BE2C (cell line): Measurements from ENCODE around the gene PPP1CA.

Experiments used
- DNase-seq: peaks from one replicate; pipeline ENCODE4 v3.0.0-alpha.2; 2020
- H3K27me3 ChIP-seq: fragments of 250-450 bp; sonication (Bioruptor Pico); 2 replicates; pipeline ENCODE4 v1.5.1; 2020; ENCODE audit warnings: mild to moderate bottlenecking
- H3K36me3 ChIP-seq: fragments of 250-450 bp; sonication (Bioruptor Pico); 2 replicates; pipeline ENCODE4 v1.5.1; 2020; ENCODE audit warnings: mild to moderate bottlenecking
- H3K4me1 ChIP-seq: fragments of 250-450 bp; sonication (Bioruptor Pico); 2 replicates; pipeline ENCODE4 v1.5.1; 2020
- H3K4me3 ChIP-seq: 2 replicates; pipeline ENCODE4 v1.5.1; 2011; ENCODE audit warnings: low read depth, low read length
- H3K9me3 ChIP-seq: fragments of 250-450 bp; sonication (Bioruptor Pico); 2 replicates; pipeline ENCODE4 v1.5.1; 2020
- TF ChIP-seq, protein P1 (sequence below): IDR thresholded peaks from 2 replicates; pipeline ENCODE4 v1.5.1; 2012; ENCODE audit warnings: mild to moderate bottlenecking, low read depth, low read length

The PPP1CA gene

DNA sequence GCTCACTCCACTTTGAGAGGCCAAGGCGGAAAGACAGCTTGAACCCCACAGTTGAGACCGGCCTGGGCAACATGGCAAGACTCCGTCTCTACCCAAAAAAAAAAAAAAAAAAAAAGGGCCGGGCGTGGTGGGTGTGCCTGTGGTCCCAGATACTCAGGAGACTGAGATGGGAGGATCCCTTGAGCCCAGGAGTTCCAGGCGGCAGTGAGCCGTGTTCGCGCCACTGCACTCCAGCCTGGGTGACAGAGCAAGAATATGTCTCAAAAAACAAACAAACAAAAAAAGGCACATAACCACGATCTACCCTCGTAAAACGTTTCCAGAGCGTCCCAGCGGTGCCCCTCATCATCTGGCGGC, 10.7 kb downstream of the PPP1CA start:
- no peaks in the 10 kb centered on the region for H3K4me1 ChIP-seq
- H3K27me3 ChIP-seq, result no peaks in the 10 kb centered on the region
- no peaks in the 10 kb centered on the region for H3K9me3 ChIP-seq
- peak overlapping the region; percentile 85 for H3K4me3 ChIP-seq
- H3K36me3 ChIP-seq, result peaks cover 17% of the 10 kb centered on the region; the same call in 1 of the 2 replicates
- no peak for DNase-seq
- TF ChIP-seq, protein P1, sequence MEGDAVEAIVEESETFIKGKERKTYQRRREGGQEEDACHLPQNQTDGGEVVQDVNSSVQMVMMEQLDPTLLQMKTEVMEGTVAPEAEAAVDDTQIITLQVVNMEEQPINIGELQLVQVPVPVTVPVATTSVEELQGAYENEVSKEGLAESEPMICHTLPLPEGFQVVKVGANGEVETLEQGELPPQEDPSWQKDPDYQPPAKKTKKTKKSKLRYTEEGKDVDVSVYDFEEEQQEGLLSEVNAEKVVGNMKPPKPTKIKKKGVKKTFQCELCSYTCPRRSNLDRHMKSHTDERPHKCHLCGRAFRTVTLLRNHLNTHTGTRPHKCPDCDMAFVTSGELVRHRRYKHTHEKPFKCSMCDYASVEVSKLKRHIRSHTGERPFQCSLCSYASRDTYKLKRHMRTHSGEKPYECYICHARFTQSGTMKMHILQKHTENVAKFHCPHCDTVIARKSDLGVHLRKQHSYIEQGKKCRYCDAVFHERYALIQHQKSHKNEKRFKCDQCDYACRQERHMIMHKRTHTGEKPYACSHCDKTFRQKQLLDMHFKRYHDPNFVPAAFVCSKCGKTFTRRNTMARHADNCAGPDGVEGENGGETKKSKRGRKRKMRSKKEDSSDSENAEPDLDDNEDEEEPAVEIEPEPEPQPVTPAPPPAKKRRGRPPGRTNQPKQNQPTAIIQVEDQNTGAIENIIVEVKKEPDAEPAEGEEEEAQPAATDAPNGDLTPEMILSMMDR, result no peak

DNA sequence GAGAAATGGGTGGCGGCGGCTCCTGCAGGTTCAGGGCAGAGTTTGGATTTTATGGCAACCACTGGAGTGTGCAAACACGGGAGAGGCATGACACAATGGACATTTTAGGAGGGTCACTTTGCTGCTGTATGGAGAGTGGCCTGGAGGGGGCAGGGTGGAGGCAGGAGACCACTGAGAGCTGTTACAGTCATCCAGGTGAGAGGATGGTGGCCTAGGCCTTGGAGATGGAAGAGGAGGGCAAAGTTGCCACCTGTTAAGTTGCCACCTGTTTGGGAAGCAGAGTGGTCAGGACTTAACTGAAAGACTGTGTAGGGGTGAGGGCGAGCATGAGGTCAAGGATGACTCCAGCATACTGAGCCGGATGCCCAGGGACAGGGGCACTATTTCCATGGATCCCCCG, 12.2 kb downstream of the PPP1CA start:
- Histone ChIP-seq H3K36me3 (peaks cover 11% of the 10 kb centered on the region; the same call in 1 of the 2 replicates), H3K27me3 (no peaks in the 10 kb centered on the region), H3K9me3 (no peaks in the 10 kb centered on the region), H3K4me1 (no peaks in the 10 kb centered on the region), H3K4me3 (no peak overlapping the region)
- DNase-seq, result peak; percentile 75
- TF ChIP-seq, protein P1, result peak; percentile 82

DNA sequence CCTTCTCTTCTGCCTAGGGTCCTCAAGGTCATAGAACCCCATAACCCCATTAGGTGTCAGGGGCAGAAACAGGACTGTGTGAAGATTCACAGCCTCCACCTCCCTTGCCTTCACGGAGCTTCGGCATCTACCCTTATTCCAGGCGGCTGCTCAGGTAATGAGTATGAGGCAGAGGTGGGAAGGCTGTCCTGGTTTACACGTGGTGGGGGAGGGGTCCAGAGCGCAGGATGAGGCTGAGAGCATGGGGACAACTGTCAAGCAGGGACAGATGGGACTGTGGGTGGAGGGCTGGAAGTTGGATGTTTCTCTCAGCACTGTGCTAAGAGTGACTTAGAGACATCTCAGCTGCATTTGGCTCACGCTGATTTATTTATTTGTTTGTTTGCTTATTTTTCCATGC, 14.1 kb downstream of the PPP1CA start:
- H3K9me3 ChIP-seq, result no peaks in the 10 kb centered on the region
- H3K4me1 ChIP-seq, result no peaks in the 10 kb centered on the region
- TF ChIP-seq, protein P1, result no peak

DNA sequence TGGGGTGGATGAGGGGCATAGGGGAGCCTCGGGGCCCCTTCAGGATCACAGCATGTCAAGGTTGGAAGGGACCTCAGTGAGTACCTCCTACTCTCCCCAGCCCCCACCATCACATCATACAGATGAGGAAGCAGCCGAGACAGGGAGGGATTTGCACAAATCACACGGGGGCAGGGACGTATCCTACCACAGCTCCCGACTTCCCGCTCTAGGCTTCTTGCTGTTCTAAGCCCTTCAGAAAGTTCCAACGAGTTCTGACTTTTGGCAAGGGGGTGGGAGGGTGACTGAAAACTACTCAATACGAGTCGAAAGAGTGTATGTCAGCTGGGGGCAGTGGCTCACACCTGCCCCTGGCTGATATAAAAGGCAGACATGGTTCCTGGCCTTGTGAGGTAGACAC, 14.6 kb downstream of the PPP1CA start:
- peaks cover 2% of the 10 kb centered on the region; the same call in 1 of the 2 replicates for H3K36me3 ChIP-seq
- no peaks in the 10 kb centered on the region for H3K27me3 ChIP-seq
- TF ChIP-seq, protein P1, result no peak
- H3K4me3 ChIP-seq, result no peak overlapping the region
- no peak for DNase-seq
- no peaks in the 10 kb centered on the region for H3K9me3 ChIP-seq
- no peaks in the 10 kb centered on the region for H3K4me1 ChIP-seq

More for the DNA sequence above, 14.1 kb downstream of the PPP1CA start:
- peaks cover 2% of the 10 kb centered on the region; the same call in 1 of the 2 replicates for H3K36me3 ChIP-seq
- no peaks in the 10 kb centered on the region for H3K27me3 ChIP-seq
- no peak overlapping the region for H3K4me3 ChIP-seq
- DNase-seq, result no peak

DNA sequence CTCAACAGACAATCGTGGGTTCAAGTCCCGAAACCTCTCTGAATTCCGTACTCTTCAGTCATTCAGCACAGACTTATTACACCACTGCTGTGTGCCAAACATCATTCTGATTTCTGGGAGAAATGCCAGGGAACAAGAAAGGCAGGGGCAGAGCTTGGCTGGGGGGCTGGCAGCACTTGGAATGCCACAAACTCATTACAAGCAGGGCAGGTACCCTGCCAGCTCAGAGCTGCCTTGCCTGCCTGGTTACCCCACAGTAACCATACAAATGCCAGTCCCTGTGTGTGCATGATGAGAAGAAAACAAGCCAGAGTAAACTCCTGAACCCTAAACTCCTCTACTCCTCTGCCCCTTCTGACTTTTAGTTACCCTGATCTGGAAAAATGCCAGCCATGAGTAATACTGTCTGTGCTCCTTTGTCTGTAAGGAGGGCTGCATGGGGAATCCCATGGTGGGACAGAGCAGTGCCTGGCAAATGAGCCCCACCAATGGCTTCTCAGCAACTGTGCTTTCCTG, 16.7 kb downstream of the PPP1CA start:
- no peaks in the 10 kb centered on the region for H3K4me1 ChIP-seq
- TF ChIP-seq, protein P1, result no peak
- DNase-seq, result no peak
- H3K4me3 ChIP-seq, result no peak overlapping the region
- no peaks in the 10 kb centered on the region for H3K36me3 ChIP-seq
- no peaks in the 10 kb centered on the region for H3K9me3 ChIP-seq
- H3K27me3 ChIP-seq, result no peaks in the 10 kb centered on the region

DNA sequence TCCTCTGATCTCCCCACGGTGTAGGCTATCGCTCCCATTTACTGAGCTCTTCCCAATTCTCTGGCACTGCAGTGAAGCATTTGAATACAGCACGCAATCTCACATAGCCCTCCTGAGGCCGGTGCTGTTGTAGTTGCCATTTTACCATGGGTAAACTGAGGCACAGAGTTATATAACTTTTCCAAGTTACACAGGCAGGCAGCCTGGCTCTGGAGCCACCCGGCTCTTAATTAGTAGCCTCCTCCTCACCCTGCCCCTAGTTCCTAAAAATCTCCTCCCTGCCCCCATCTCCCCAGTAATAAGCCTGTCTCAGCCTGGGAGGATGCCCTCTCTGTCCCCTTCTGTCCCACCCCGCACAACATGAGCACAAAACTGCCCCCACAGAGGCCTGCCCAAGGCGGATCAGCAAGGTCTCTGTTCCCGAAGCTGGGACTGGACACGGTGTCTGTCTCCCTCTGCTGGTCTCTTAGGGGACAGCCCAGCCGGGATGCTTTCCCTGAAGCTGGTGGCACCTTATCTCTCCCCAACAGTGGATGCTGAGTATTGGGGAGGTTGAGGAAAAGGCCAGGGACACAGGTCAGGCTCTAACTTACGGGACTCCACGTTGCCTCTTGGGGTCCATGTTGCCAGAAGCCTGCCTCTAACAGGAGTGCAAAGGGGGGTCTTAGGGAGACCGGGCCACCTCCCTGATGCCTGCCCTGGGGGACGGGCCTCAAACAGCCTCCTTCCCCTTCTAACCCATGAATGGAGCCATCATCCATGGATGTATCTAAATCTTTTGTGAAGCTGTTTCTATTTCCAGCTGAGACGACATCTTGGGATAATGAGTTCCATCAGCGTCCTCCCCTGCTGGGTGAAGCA, 19.2 kb downstream of the PPP1CA start:
- H3K4me1 ChIP-seq, result peaks cover 6% of the 10 kb centered on the region
- no peaks in the 10 kb centered on the region for H3K27me3 ChIP-seq
- no peaks in the 10 kb centered on the region for H3K36me3 ChIP-seq
- DNase-seq, result peak; percentile 85
- TF ChIP-seq, protein P1, result peak; percentile 100
- H3K4me3 ChIP-seq, result no peak overlapping the region
- H3K9me3 ChIP-seq, result no peaks in the 10 kb centered on the region
